Caco-2 (cell line): Measurements from ENCODE around the gene ANKMY1. TPM values are rescaled to one million over a fixed set of nuclear protein-coding genes. Genes with fewer than 3 reads are reported as not detected.
A peak's percentile ranks its signal among the peaks of the same experiment; 100 is the strongest.

Experiments used
- BruUV-seq: library from RNA; stranded (reverse); fragments of 400-500 nt; replicated peaks from 2 replicates; lab custom pipeline; 2021; lab: Mats Ljungman, UMichigan
- CTCF ChIA-PET: fragments of 300-600 bp; sonication (Branson Sonifier 250); formaldehyde crosslinking; loops from one replicate; lab custom pipeline; 2022; ENCODE audit warnings: antibody characterized with exemption; lab: Charles Lee
- POLR2A ChIA-PET: fragments of 300-600 bp; sonication (Branson Sonifier 250); formaldehyde crosslinking; loops from one replicate; lab custom pipeline; 2022; ENCODE audit warnings: antibody characterized with exemption; lab: Charles Lee
- DNase-seq, 2 experiments: peaks; one replicate each; pipeline versions ENCODE4 v3.0.0 to v3.0.0-alpha.2; 2020 to 2022
- H3K27me3 ChIP-seq: replicated peaks from 2 replicates; pipeline ENCODE4 v1.6.0; 2011; ENCODE audit warnings: low read length; ENCODE audit not compliant: control insufficient read depth, insufficient read depth
- H3K36me3 ChIP-seq: 2 replicates; pipeline ENCODE4 v1.5.1; 2011; ENCODE audit warnings: low read length; ENCODE audit not compliant: control insufficient read depth, insufficient read depth
- H3K4me1 ChIP-seq: fragments of 250-450 bp; sonication (Bioruptor Pico); 2 replicates; pipeline ENCODE4 v1.5.1; 2020; ENCODE audit warnings: mild to moderate bottlenecking
- H3K4me3 ChIP-seq: 2 replicates; pipeline ENCODE4 v1.5.1; 2011; ENCODE audit warnings: low read depth, mild to moderate bottlenecking, control low read depth, low read length
- H3K9me3 ChIP-seq: fragments of 250-450 bp; sonication (Bioruptor Pico); 2 replicates; pipeline ENCODE4 v1.5.1; 2020; ENCODE audit warnings: mild to moderate bottlenecking, moderate library complexity
- H3K27ac Mint-ChIP-seq: one replicate; pipeline ENCODE4 v1.8.0; 2022; ENCODE audit warnings: mixed read lengths; ENCODE audit not compliant: unreplicated experiment
- H3K27me3 Mint-ChIP-seq: one replicate; pipeline ENCODE4 v1.8.0; 2022; ENCODE audit warnings: mixed read lengths; ENCODE audit not compliant: insufficient read depth, unreplicated experiment
- H3K36me3 Mint-ChIP-seq: one replicate; pipeline ENCODE4 v1.8.0; 2022; ENCODE audit warnings: mild to moderate bottlenecking, mixed read lengths; ENCODE audit not compliant: insufficient read depth, unreplicated experiment
- H3K4me1 Mint-ChIP-seq: one replicate; pipeline ENCODE4 v1.8.0; 2022; ENCODE audit warnings: low read depth, mixed read lengths; ENCODE audit not compliant: unreplicated experiment
- H3K4me3 Mint-ChIP-seq: one replicate; pipeline ENCODE4 v1.8.0; 2022; ENCODE audit warnings: mild to moderate bottlenecking, moderate library complexity, mixed read lengths; ENCODE audit not compliant: unreplicated experiment
- H3K9me3 Mint-ChIP-seq: one replicate; pipeline ENCODE4 v1.8.0; 2022; ENCODE audit warnings: mixed read lengths; ENCODE audit not compliant: unreplicated experiment
- intact Hi-C: fragments of 100-400 bp; cut with micrococcal nuclease; formaldehyde crosslinking; loops from one replicate; pipeline ENCODE4 v1.10.0; 2022; ENCODE audit not compliant: unreplicated experiment
- total RNA-seq: library from RNA; stranded (reverse); gene quantifications from 2 replicates; pipeline ENCODE4 v1.2.3, GENCODE V29; 2022
- TF ChIP-seq, protein P1 (sequence below), 2 experiments: fragments of 200-600 bp in 1 of 2; IDR thresholded peaks; 1 replicate in 1 of 2; 2 replicates in 1 of 2; pipeline versions ENCODE4 v1.5.1 to v1.8.0; 2011 to 2022; ENCODE audit warnings: antibody characterized with exemption in 1 of 2, control low read depth in 1 of 2, inconsistent platforms in 1 of 2, low read depth in 1 of 2, low read length in 1 of 2, mild to moderate bottlenecking in 1 of 2, moderate library complexity in 1 of 2; ENCODE audit not compliant: insufficient read depth in 1 of 2, severe bottlenecking in 1 of 2, unreplicated experiment in 1 of 2

The ANKMY1 gene
- total RNA-seq, 1 experiment from 2014 or later = 12.2 TPM

DNA sequence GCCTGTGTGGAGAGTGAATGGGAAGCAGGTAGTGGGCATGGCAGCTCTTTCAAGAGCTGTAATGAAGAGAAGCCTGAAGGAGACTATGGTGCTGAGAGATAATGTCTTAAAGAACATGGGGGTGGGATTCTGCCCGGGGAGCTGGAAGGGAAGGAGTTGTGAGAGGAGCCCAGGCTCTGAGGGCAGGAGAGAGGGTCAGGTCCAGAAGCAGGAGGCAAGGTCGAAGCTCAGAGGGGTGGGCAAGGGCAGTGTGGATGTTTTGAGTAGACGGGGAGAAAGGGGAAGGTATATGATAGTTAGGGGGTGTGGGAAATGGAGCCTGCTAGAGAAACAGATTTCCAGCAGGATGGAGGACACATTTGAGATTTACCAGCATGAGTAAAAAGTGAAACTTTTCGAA lies 30.9 kb upstream of the ANKMY1 start:
- BruUV-seq = no TSS peak
- POLR2A ChIA-PET = interaction anchor here (3.6 kb wide), 1 partner anchor 17 kb away, joined by 31 read pairs; no protein-coding TSS in a partner anchor

DNA sequence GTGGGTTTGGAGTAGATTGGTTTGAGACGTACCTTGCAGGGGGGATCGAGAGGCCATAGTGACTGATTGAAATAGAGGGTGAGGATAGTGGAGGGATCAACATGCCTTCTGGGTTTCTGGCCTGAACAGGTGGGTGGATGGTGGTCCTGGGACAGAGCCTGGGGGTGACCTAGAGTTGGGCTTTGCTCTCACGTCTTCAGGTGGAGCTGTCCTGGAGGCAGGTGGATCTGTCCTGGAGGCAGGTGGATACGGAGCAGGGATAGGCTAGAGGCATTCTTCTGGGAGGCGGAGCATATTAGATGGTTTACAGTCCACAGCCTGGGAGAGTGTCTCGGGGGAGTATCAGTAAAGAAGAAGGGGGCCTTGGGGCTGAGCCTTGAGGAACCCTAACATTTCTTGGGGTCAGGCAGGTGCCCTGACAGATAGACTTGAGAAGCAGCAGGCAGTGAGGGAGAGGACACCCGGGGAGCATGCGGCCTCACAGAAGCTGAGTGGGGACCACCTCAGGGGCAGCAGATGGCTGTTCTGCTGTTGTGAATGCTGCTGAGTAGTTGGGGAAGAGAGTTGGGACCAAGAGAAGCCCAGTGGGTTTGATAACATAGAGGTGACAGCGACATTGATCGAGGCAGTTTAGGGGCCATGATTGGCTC lies 30.3 kb upstream of the ANKMY1 start:
- H3K4me3 Mint-ChIP-seq = peak overlapping the region; percentile 89
- peaks cover 4% of the 10 kb centered on the region for H3K36me3 Mint-ChIP-seq
- no peaks in the 10 kb centered on the region for H3K27me3 ChIP-seq
- H3K36me3 ChIP-seq = no peaks in the 10 kb centered on the region
- no peak overlapping the region for H3K27ac Mint-ChIP-seq
- H3K4me3 ChIP-seq = peak overlapping the region; percentile 71
- intact Hi-C loops = no loop called here
- no peak for DNase-seq
- no peaks in the 10 kb centered on the region for H3K9me3 Mint-ChIP-seq
- H3K9me3 ChIP-seq = no peaks in the 10 kb centered on the region
- CTCF ChIA-PET = no interaction called here
- peaks cover 16% of the 10 kb centered on the region for H3K4me1 Mint-ChIP-seq
- no peaks in the 10 kb centered on the region for H3K27me3 Mint-ChIP-seq
- no TSS peak for BruUV-seq
- no peaks in the 10 kb centered on the region for H3K4me1 ChIP-seq
- TF ChIP-seq, protein P1, sequence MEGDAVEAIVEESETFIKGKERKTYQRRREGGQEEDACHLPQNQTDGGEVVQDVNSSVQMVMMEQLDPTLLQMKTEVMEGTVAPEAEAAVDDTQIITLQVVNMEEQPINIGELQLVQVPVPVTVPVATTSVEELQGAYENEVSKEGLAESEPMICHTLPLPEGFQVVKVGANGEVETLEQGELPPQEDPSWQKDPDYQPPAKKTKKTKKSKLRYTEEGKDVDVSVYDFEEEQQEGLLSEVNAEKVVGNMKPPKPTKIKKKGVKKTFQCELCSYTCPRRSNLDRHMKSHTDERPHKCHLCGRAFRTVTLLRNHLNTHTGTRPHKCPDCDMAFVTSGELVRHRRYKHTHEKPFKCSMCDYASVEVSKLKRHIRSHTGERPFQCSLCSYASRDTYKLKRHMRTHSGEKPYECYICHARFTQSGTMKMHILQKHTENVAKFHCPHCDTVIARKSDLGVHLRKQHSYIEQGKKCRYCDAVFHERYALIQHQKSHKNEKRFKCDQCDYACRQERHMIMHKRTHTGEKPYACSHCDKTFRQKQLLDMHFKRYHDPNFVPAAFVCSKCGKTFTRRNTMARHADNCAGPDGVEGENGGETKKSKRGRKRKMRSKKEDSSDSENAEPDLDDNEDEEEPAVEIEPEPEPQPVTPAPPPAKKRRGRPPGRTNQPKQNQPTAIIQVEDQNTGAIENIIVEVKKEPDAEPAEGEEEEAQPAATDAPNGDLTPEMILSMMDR (IDR thresholded peaks at IDR 0.05; ENCODE audit: insufficient read depth in 1 of 2, low read depth in 1 of 2, low read length in 1 of 2, severe bottlenecking in 1 of 2, unreplicated experiment in 1 of 2) = no peak
- POLR2A ChIA-PET = interaction anchor here (0.6 to 3.6 kb wide), 2 partner anchors 17 to 270 kb away, joined by 3 to 31 read pairs; no protein-coding TSS in a partner anchor

More for the DNA sequence above, 30.9 kb upstream of the ANKMY1 start:
- no peak for DNase-seq
- intact Hi-C loops = no loop called here
- Mint-ChIP-seq H3K27ac (no peak overlapping the region), H3K36me3 (peaks cover 4% of the 10 kb centered on the region), H3K4me1 (peaks cover 16% of the 10 kb centered on the region), H3K4me3 (no peak overlapping the region), H3K27me3 (no peaks in the 10 kb centered on the region), H3K9me3 (no peaks in the 10 kb centered on the region)
- CTCF ChIA-PET = no interaction called here
- Histone ChIP-seq H3K36me3 (no peaks in the 10 kb centered on the region), H3K27me3 (no peaks in the 10 kb centered on the region), H3K4me3 (no peak overlapping the region), H3K9me3 (no peaks in the 10 kb centered on the region), H3K4me1 (no peaks in the 10 kb centered on the region)
- TF ChIP-seq, protein P1 (IDR thresholded peaks at IDR 0.05; ENCODE audit: insufficient read depth in 1 of 2, low read depth in 1 of 2, low read length in 1 of 2, severe bottlenecking in 1 of 2, unreplicated experiment in 1 of 2) = no peak

DNA sequence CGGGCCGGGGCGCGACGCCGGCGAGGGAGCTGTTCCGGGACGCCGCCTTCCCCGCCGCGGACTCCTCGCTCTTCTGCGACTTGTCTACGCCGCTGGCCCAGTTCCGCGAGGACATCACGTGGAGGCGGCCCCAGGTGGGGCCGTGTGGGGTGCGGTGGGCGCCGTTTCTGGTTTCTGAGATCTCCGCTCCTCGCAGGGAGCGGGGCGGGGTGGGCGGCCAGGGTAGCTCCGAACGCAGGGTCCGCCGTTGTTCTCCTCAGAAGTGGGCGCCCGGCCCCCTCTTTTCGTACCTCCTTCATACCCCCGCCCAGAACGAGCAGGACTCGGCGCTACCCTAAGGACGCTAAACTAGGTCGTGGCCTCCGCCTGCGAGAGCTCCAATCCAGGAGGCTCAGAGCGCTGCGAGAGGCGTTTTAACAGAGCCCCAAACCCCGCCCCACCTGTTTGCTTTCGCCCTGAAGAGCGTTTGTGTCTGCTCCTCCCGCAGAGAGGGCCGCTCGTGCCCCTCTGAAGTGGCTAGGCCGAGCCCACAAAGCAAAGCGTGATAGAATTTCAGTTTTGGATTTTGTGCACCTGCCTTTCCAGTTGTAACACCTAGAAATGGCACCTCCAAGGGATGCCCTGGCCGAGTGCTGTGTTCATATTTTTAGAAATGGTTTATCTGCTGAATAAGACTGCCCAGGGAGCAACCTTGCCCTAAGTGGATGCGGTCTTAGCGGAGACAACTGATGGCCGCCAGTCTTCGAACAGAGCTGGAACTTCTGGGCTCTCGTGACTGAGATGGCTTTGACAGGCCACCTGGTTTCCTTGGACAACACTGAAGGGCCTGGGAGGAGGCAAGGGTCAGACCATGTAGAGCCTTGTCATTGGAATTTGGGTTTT lies 29.4 kb upstream of the ANKMY1 start:
- Mint-ChIP-seq H3K4me3 (peak overlapping the region; percentile 89), H3K27me3 (no peaks in the 10 kb centered on the region), H3K27ac (no peak overlapping the region), H3K36me3 (peaks cover 4% of the 10 kb centered on the region), H3K9me3 (no peaks in the 10 kb centered on the region), H3K4me1 (peaks cover 16% of the 10 kb centered on the region)
- peak in 1 of 2 experiments; percentile 43 for DNase-seq
- BruUV-seq = TSS peak; percentile 48
- Histone ChIP-seq H3K36me3 (no peaks in the 10 kb centered on the region), H3K9me3 (no peaks in the 10 kb centered on the region), H3K4me3 (peak overlapping the region; percentile 71), H3K27me3 (no peaks in the 10 kb centered on the region), H3K4me1 (no peaks in the 10 kb centered on the region)
- POLR2A ChIA-PET = interaction anchor here (0.6 to 3.6 kb wide), 4 partner anchors 18 to 271 kb away, joined by 3 to 31 read pairs (median 10); partner anchors contain the start of gene DUSP28
- CTCF ChIA-PET = interaction anchor here (0.6 to 1.9 kb wide), 7 partner anchors 10 to 79 kb away, joined by 3 to 25 read pairs (median 4); partner anchors contain the start of gene DUSP28
- TF ChIP-seq, protein P1 (IDR thresholded peaks at IDR 0.05; ENCODE audit: insufficient read depth in 1 of 2, low read depth in 1 of 2, low read length in 1 of 2, severe bottlenecking in 1 of 2, unreplicated experiment in 1 of 2) = no peak
- intact Hi-C loops = loop anchor here (1.0 kb wide), 1 partner anchor 17 kb away; no protein-coding TSS in a partner anchor
